Activated CD8-positive, alpha-beta memory T cell treated with anti-CD3 and anti-CD28 coated beads for 24 hours (primary cell): Measurements from ENCODE around the gene RNF123.

Experiments
- DNase-seq: peaks from one replicate; pipeline ENCODE4 v3.0.0-alpha.2; 2020

Gene RNF123

DNA sequence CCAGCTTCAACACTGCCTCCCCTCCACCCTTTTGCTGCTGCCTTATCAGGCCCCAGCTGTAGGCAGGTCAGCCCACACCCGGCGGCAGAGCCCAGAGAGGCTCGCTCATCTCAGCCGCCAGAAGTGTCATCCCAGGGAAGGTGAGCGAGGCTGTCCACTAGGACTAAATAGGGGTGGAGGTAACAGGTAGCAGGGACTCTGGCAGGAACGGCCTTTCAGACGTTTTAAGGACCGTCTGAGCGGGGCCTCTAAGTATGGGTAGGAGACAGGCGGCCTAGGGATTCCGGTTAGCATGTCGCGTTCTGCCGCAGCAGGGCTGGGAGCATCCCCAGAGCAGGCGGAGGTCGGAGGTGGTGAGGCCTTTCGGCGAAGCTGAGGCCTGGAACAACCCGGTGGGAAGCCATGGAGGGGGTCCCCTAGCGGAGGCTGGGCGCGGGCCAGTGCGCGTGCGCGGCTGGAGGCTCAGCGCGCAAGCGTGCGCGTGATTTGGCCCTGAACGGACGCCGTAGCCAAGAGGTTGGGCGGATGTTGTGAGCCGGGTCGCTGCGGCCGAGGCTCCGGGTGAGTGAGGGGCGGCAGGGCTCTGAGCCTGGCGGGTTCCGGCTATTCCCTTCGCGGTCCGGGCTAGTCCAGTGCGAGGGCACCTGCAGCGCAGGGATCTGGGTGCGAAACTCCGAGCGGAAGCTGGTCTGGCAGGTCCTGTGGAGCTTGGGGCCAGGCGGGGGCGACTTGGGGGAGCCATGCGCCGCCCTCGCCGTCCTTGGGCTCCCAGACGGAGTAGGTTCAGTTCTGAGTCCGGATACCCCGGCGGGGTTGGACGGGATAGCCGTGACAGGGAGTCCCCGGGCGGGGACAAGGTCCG is at the start of gene RNF123, which contains the start of gene MST1:
TSS of gene RNF123 (plus strand) at position 512 of the 862 bp plus-strand sequence. CDS start 1,609 bp downstream, outside the sequence.
TSS of gene MST1 (minus strand) at position 429 of the 862 bp plus-strand sequence. CDS start 783 bp downstream, outside the sequence.
- DNase-seq: peak; percentile 97

DNA sequence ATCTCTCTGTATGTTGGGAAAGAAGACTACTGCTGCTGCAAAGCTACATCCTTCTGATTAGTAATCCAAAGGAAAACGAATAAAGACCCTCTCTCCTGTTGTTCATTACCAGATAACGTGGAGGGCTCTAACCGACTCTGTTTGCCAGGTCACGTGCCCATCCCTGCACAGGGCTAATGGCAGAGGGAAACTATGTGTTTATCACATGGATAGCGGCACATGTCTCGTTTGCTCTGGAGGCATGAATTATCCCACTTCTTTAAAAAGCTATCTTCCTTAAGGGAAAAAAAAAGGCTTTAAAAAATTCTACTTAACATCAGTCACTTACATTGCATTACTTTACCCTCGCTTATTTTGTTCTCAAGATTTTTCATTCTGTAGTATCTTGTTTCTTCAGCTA is 48.1 kb upstream of the RNF123 start:
- DNase-seq: no peak

DNA sequence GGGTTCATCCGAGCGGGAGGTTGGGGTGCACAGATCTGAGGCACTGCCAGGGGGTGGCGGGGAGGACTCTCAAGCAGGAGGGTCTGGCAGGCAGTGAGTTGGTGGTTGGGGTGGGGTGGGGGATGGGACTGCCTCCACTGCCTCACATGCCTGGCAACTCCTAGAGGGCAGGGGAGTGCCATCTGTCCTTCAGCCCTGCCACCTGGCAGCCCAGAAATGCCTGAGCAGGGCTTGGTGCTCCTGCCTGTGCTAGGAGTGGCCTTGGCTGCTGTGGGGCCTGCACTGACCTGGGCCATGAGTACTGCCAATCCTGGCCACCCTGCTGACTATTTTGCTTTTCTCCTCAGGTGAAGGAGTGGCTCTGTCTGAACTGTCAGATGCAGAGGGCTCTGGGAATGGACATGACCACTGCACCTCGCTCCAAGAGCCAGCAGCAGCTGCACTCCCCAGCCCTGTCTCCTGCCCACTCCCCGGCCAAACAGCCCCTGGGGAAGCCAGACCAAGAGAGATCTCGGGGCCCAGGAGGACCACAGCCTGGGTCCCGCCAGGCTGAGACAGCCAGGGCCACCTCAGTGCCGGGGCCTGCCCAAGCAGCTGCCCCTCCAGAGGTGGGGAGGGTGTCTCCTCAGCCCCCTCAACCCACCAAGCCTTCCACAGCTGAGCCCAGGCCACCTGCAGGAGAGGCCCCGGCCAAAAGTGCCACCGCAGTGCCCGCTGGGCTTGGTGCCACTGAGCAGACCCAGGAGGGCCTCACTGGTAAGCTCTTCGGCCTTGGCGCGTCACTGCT is 47.2 kb upstream of the RNF123 start:
- no peak for DNase-seq

DNA sequence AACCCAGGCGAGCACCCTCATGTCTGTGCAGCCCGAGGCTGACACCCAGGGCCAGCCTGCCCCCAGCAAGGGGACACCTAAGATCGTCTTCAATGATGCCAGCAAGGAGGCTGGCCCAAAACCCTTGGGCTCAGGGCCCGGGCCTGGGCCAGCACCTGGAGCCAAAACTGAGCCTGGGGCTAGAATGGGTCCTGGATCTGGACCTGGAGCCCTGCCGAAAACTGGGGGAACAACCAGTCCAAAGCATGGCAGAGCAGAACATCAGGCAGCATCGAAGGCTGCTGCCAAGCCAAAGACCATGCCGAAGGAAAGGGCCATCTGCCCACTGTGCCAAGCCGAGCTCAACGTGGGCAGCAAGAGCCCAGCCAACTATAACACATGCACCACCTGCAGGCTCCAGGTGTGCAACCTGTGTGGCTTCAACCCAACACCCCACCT is 46.6 kb upstream of the RNF123 start:
- no peak for DNase-seq

DNA sequence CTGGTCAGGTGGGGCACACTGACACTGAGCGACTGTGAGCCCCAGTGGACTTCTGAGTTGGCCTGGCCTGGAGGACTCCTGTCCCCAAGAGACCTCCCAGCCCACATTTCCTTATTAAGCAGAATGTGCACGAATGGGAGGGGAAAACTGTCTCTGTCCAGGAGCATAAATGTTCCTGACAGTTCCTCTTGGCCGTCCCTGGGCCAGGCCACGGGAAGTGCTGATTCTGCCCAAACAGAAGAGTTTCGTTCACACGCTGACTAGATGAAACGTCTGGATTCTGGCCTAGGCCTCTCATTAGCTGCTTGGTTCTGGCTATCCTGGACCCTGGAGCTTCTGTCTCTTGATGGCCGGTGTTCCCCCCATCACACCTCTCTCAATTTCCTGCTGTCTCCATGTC is 44.7 kb upstream of the RNF123 start:
- DNase-seq: no peak

DNA sequence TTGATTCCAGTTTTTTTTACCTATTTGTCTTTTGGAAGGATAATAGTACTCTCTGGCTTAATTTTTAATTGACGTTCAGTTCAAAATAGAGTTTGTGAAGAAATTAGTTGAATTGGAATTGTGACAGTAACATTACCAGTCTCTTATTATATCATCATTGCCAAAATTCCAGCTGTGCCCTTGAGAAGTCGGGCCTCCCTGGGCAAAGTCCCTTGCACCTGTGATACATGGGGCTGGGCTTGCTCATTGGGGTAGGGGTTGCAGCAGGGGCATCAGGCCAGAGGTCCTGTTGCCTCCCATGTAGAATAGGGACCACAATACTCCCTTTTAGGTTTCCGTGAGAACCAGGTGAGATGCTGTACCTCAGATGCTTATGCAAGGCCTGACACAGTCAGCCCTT is 43.1 kb upstream of the RNF123 start:
- DNase-seq: no peak

DNA sequence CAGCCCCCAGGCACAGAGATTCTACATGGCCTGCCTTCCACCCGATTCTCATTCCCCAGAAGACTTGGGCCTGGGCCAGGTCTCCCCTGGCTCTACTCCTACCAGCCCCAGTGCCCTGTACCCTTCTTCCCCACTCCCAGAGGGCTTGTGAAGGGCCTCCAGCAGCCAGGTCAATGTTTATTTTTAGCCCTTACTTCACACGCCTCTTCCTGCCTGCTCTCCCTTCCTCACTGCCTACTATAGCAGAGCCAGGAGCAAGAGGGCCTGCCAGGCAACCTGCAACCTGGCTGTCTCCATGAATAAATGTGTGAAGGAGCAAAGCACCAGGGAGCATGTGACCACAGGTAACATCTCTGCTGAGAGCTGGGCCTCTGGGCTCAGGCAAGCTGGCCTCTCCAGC is 41.6 kb upstream of the RNF123 start:
- DNase-seq: no peak

DNA sequence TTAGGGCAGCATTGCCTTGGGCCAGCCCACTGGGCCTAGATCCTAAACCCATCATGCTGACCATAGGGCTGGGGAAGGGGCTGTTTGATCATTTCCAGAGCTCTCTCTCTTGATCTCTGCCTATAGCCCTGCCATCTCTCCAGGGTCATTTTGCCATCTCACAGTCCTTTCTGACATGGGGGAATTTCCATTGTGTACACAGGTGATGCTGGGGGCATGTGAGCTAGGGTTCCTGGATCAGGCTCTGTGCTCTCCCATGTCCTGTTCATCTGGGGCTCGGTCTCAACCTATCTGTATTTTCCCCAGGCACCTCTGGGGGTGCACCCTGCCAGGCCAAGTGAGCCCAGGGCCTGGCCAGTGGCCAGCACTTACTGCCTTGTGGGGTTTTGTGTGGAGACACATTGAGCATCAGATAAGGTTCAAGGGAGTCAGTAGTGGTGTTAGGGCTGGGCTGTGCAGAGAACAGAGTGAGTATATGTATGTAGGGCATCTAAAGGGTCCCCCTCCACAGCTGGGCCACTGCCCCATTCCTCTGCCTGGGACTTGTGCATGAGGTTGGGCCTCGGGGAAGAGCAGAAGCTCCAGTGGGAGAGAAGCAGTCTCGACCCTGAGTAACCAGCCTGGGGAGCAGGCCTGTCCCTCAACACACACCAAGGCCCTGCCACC is 40.9 kb upstream of the RNF123 start:
- DNase-seq: no peak

DNA sequence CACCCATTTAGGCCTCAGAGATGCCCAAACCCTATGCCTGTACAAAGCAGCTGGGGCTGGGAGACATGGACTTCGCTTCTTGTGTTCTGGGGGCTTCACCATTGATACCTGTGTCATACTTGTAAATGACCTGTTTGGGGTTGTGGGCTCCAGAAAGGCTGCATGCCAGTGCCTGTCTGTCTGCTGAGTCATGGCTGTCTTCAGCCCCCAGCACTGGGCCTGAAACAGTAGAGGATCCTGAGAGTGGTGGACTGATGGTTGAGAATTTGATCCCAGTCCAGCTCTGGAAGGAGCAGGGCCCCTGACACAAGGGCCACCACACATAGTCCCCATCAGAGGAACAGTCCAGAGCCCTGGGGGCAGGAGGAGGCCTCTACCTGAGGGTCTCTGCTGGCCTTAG is 39.8 kb upstream of the RNF123 start:
- no peak for DNase-seq

DNA sequence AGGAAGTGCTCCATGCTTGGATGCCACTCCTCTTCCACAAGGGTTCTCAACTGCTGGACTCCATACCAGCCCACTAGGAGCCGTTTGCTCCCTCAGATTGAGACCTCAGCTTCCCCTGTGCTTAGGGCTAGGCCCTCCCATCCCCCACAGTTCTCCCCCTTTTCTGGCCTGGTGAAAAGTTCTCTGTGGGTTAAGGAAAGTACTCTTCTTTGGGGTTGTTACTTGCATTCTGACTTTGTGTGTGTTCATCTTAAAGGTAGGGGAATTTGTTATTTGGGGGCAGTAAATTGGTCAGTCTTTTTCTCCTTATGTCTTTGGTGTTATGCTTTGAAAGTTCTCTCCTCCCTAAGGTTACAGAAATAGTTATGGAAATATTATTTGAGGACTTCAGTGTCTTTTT is 39.2 kb upstream of the RNF123 start:
- DNase-seq: no peak

DNA sequence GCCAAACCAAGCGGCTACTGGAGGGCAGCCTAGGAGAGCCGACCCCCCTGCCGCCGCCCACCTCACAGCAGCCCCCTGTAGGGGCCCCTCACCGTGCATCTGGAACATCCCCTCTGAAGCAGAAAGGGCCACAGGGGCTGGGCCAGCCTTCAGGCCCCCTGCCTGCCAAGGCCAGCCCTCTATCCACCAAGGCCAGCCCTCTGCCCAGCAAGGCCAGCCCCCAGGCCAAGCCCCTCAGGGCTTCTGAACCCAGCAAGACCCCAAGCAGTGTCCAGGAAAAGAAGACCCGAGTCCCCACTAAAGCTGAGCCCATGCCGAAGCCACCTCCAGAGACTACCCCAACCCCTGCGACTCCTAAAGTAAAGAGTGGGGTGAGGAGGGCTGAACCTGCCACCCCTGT is 38.7 kb upstream of the RNF123 start:
- no peak for DNase-seq

DNA sequence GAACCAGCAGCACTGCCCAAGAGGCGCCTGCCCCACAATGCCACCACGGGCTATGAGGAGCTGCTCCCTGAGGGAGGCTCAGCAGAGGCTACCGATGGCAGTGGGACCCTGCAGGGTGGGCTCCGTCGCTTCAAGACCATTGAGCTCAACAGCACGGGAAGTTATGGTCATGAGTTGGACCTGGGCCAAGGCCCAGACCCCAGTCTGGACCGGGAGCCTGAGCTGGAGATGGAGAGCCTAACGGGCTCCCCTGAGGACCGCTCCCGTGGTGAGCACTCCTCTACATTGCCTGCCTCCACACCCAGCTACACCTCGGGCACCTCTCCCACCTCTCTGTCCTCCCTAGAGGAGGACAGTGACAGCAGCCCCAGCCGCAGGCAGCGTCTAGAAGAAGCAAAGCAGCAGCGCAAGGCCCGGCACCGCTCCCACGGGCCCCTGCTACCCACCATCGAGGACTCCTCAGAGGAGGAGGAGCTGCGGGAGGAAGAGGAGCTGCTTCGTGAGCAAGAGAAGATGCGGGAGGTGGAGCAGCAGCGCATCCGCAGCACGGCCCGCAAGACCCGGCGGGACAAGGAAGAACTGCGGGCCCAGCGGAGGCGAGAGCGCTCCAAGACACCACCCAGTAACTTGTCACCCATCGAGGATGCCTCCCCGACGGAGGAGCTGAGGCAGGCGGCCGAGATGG is 37.0 kb upstream of the RNF123 start:
- DNase-seq: no peak

DNA sequence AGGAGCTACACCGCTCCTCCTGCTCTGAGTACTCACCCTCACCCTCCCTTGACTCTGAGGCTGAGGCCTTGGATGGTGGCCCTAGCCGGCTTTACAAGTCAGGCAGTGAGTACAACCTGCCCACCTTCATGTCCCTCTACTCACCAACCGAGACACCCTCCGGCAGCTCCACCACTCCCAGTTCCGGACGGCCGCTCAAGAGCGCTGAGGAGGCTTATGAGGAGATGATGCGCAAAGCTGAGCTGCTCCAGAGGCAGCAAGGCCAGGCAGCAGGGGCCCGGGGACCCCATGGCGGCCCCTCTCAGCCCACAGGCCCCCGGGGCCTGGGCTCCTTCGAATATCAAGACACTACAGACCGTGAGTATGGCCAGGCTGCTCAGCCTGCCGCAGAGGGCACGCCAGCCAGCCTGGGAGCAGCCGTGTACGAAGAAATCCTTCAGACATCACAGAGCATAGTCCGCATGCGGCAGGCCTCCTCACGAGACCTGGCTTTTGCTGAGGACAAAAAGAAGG is 36.4 kb upstream of the RNF123 start:
- no peak for DNase-seq

DNA sequence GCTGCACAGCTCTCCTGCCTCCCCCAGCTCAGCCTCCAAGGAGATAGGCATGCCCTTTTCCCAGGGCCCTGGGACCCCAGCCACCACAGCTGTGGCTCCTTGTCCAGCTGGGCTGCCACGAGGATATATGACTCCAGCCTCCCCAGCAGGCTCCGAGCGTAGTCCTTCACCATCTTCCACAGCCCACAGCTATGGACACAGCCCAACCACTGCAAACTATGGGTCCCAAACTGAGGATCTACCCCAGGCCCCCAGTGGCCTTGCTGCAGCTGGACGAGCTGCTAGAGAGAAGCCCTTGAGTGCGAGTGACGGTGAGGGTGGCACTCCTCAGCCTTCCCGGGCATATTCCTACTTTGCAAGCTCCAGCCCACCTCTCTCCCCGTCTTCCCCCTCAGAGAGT is 35.7 kb upstream of the RNF123 start:
- DNase-seq: no peak

DNA sequence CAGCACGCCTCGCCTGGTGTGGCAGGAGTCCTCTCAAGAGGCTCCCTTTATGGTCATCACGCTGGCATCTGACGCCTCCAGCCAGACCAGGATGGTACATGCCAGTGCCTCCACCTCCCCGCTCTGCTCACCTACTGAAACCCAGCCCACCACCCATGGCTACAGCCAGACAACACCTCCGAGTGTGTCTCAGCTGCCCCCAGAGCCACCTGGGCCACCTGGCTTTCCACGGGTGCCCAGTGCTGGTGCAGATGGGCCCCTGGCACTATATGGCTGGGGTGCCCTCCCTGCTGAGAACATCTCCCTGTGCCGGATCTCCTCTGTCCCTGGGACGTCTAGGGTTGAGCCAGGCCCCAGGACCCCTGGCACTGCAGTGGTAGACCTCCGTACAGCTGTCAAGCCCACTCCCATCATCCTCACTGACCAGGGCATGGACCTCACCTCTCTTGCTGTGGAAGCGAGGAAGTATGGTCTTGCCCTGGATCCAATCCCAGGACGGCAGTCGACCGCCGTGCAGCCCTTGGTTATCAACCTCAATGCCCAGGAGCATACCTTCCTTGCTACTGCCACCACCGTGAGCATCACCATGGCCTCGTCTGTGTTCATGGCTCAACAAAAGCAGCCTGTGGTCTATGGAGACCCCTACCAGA is 35.1 kb upstream of the RNF123 start:
- no peak for DNase-seq

DNA sequence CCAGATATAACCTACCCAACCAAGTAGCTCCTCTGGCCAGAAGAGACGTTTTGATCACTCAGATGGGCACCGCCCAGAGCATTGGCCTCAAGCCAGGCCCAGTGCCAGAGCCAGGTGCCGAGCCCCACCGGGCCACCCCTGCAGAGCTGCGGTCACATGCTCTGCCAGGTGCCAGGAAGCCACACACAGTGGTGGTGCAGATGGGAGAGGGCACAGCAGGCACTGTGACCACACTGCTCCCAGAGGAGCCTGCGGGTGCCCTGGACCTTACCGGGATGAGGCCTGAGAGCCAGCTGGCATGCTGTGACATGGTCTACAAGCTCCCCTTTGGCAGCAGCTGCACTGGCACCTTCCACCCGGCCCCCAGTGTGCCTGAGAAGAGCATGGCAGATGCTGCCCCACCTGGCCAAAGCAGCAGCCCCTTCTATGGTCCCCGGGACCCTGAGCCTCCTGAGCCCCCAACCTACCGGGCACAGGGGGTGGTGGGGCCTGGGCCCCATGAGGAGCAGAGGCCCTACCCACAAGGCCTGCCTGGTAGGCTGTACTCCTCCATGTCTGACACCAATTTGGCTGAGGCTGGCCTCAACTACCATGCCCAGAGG is 34.3 kb upstream of the RNF123 start:
- no peak for DNase-seq

DNA sequence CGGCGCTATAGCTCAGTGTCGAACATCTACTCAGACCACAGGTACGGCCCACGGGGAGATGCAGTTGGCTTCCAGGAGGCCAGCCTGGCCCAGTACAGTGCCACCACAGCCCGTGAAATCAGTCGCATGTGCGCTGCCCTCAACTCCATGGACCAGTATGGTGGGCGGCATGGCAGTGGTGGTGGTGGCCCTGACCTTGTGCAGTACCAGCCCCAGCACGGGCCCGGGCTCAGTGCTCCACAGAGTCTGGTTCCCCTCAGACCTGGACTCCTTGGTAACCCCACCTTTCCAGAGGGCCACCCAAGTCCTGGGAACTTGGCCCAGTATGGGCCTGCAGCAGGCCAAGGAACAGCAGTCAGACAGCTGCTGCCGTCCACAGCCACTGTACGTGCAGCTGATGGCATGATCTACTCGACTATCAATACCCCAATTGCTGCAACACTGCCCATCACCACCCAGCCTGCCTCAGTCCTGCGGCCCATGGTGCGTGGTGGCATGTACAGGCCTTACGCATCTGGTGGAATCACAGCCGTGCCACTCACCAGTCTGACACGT is 33.5 kb upstream of the RNF123 start:
- DNase-seq: no peak

DNA sequence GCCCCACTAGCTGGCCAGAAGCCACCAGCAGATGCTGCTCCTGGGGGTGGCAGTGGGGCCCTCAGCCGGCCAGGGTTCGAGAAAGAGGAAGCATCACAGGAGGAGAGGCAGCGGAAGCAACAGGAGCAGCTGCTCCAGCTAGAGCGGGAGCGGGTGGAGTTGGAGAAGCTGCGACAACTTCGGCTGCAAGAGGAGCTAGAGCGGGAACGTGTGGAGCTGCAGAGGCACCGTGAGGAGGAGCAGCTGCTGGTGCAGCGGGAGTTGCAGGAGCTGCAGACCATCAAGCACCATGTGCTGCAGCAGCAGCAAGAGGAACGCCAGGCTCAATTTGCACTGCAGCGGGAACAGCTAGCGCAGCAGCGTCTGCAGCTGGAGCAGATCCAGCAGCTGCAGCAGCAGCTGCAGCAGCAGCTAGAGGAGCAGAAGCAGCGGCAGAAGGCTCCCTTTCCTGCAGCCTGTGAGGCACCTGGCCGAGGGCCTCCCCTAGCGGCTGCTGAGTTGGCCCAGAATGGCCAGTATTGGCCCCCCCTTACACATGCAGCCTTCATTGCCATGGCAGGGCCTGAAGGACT is 32.7 kb upstream of the RNF123 start:
- DNase-seq: no peak

DNA sequence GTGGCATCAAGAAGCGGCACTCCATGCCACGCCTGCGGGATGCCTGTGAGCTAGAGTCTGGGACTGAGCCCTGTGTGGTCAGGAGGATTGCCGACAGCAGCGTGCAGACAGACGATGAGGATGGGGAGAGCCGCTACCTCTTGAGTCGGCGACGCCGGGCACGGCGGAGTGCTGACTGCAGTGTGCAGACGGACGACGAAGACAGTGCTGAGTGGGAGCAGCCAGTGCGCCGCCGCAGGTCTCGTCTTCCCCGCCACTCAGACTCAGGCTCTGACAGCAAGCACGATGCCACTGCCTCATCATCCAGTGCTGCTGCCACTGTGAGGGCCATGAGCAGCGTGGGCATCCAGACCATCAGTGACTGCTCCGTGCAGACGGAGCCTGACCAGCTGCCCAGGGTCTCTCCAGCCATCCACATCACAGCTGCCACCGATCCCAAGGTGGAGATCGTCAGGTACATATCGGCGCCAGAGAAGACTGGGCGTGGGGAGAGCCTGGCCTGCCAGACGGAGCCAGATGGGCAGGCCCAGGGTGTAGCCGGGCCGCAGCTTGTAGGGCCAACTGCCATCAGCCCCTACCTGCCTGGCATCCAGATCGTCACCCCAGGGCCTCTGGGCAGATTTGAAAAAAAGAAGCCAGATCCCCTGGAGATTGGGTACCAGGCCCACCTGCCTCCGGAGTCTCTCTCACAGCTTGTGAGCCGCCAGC is 32.0 kb upstream of the RNF123 start:
- no peak for DNase-seq

DNA sequence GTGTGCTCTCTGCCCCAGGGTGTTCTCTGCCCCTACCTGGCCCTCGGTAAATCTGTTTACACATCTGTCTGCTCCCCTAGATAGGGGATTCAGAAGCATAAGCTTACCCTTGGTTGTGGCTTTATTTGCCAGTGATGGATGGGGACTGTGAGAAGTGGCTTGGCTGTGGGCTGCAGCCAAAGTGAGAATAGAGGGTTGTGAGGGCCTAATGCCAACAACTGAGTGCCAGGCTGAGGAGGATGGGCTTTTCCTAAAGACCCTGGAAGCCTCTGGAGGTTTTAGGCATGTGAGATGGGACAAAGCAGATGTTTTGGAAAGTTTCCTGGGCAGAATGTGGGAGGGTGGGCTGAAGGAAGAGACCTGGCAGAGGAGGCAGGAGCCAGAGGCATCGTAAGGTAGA is 30.6 kb upstream of the RNF123 start:
- DNase-seq: no peak
